A549 (cell line): ENCODE data around the gene PTGER3. TPM values are rescaled to one million over a fixed set of nuclear protein-coding genes. Genes with fewer than 3 reads are reported as not detected.

Source experiments
- ATAC-seq, 2 experiments: fragments of 200-7000 bp in 1 of 2; fragments of >200 bp in 1 of 2; cut with Nextera tagmentation in 1 of 2; cut with Tn5 transposase in 1 of 2; 3 replicates each; pipeline versions ENCODE4 v1.8.0 to v1.9.1; 2018 to 2020; ENCODE audit warnings: mild to moderate bottlenecking in 1 of 2, moderate library complexity in 1 of 2
- CTCF ChIA-PET: fragments of 300-600 bp; sonication (Branson Sonifier 250); formaldehyde crosslinking; extraction: SDS; loops from one replicate; lab custom pipeline; 2021; ENCODE audit warnings: antibody characterized with exemption, inconsistent platforms; lab: Yijun Ruan, JAX
- POLR2A ChIA-PET: fragments of 350-600 bp; formaldehyde crosslinking; extraction: SDS; loops from one replicate; lab custom pipeline; 2021; ENCODE audit warnings: antibody characterized with exemption, inconsistent platforms; lab: Yijun Ruan, JAX
- DNase-seq, 2 experiments: peaks; one replicate each; pipeline versions ENCODE4 v3.0.0 to v3.0.0-alpha.2; 2011 to 2016; ENCODE audit warnings: low read depth in 1 of 2, low spot score in 1 of 2
- FAIRE-seq: peaks from 2 replicates; lab custom pipeline; 2011; peaks lifted over from hg19 to GRCh38; lab: Jason Lieb, UNC
- H3K27ac ChIP-seq, 2 experiments: fragments of >200 bp; sonication (Bioruptor Twin); formaldehyde crosslinking; 3 replicates each; pipeline ENCODE4 v1.5.1; 2016 to 2017
- H3K4me1 ChIP-seq: fragments of >200 bp; sonication (Bioruptor Twin); formaldehyde crosslinking; 3 replicates; pipeline ENCODE4 v1.6.1; 2016
- H3K4me2 ChIP-seq: fragments of >200 bp; sonication (Bioruptor Twin); formaldehyde crosslinking; 3 replicates; pipeline ENCODE4 v1.6.1; 2016
- H3K4me3 ChIP-seq: fragments of >200 bp; sonication (Bioruptor Twin); formaldehyde crosslinking; 3 replicates; pipeline ENCODE4 v1.5.1; 2016
- H3K9me3 ChIP-seq: fragments of >200 bp; sonication (Bioruptor Twin); formaldehyde crosslinking; 3 replicates; pipeline ENCODE4 v1.6.1; 2016
- CBX8 ChIP-seq: fragments of 200-600 bp; sonication (generic); IDR thresholded peaks from 2 replicates; pipeline ENCODE4 v1.6.1; 2016
- CEBPB ChIP-seq, 2 experiments: fragments of >200 bp in 1 of 2; sonication (Bioruptor Twin) in 1 of 2; formaldehyde crosslinking in 1 of 2; IDR thresholded peaks; 2 replicates each; pipeline ENCODE4 v1.6.1; 2012 to 2016
- CHD2 ChIP-seq: fragments of 150-350 bp; IDR thresholded peaks from 2 replicates; pipeline ENCODE4 v1.6.1; 2014; ENCODE audit warnings: low read length; ENCODE audit not compliant: partially characterized antibody
- CHD4 ChIP-seq: fragments of 200-600 bp; sonication (generic); IDR thresholded peaks from 2 replicates; pipeline ENCODE4 v1.6.1; 2016; ENCODE audit warnings: antibody characterized with exemption, mild to moderate bottlenecking, borderline replicate concordance
- CTCF ChIP-seq: fragments of >200 bp; sonication (Bioruptor Twin); formaldehyde crosslinking; IDR thresholded peaks from 3 replicates; pipeline ENCODE4 v1.5.1; 2016
- E2F6 ChIP-seq: IDR thresholded peaks from 2 replicates; pipeline ENCODE4 v1.6.1; 2012; ENCODE audit warnings: low read depth, borderline replicate concordance
- EP300 ChIP-seq, 2 experiments: fragments of >200 bp; sonication (Bioruptor Twin); formaldehyde crosslinking; IDR thresholded peaks; 2 replicates in 1 of 2; 3 replicates in 1 of 2; pipeline ENCODE4 v1.6.1; 2016 to 2017
- ESRRA ChIP-seq: fragments of 150-350 bp; IDR thresholded peaks from 2 replicates; pipeline ENCODE4 v1.6.1; 2014; ENCODE audit warnings: mild to moderate bottlenecking, low read length, borderline replicate concordance
- FOSB ChIP-seq: fragments of 250-450 bp; sonication (Bioruptor Pico); IDR thresholded peaks from 2 replicates; pipeline ENCODE4 v1.5.0; 2020; ENCODE audit warnings: mild to moderate bottlenecking, moderate library complexity
- FOSL2 ChIP-seq, 2 experiments: fragments of 450-650 bp in 1 of 2; fragments of >200 bp in 1 of 2; sonication (Bioruptor Twin) in 1 of 2; formaldehyde crosslinking; IDR thresholded peaks; 2 replicates each; pipeline versions ENCODE4 v1.5.0 to v1.6.1; 2016 to 2020; ENCODE audit warnings: mild to moderate bottlenecking in 1 of 2, moderate library complexity in 1 of 2
- FOXS1 ChIP-seq: fragments of 250-450 bp; sonication (Bioruptor Pico); IDR thresholded peaks from 2 replicates; pipeline ENCODE4 v1.5.0; 2020; ENCODE audit warnings: mild to moderate bottlenecking, moderate library complexity
- HES2 ChIP-seq: fragments of >200 bp; sonication (Bioruptor Twin); formaldehyde crosslinking; IDR thresholded peaks from 2 replicates; pipeline ENCODE4 v1.6.1; 2016
- HOXA7 ChIP-seq: fragments of 250-450 bp; sonication (Bioruptor Pico); IDR thresholded peaks from 2 replicates; pipeline ENCODE4 v1.5.0; 2020; ENCODE audit warnings: mild to moderate bottlenecking, moderate library complexity
- HOXB13 ChIP-seq: fragments of 250-450 bp; sonication (Bioruptor Pico); IDR thresholded peaks from 2 replicates; pipeline ENCODE4 v1.5.0; 2020; ENCODE audit warnings: low read depth, mild to moderate bottlenecking, moderate library complexity
- HOXB5 ChIP-seq: fragments of 250-450 bp; sonication (Bioruptor Pico); IDR thresholded peaks from 2 replicates; pipeline ENCODE4 v1.5.0; 2020; ENCODE audit warnings: mild to moderate bottlenecking, moderate library complexity
- JUNB ChIP-seq: fragments of >200 bp; sonication (Bioruptor Twin); formaldehyde crosslinking; IDR thresholded peaks from 2 replicates; pipeline ENCODE4 v1.6.1; 2016
- KDM1A ChIP-seq: fragments of 200-600 bp; sonication (generic); IDR thresholded peaks from 2 replicates; pipeline ENCODE4 v1.6.1; 2016; ENCODE audit warnings: low read depth, mild to moderate bottlenecking
- MAX ChIP-seq: IDR thresholded peaks from 2 replicates; pipeline ENCODE4 v1.6.1; 2012
- MYC ChIP-seq: IDR thresholded peaks from 2 replicates; pipeline ENCODE4 v1.6.1; 2012; ENCODE audit warnings: mild to moderate bottlenecking, inconsistent platforms, low read length, improper control_type of control experiment, borderline replicate concordance
- NFE2L2 ChIP-seq: fragments of 150-350 bp; conservative IDR thresholded peaks from 2 replicates; pipeline ENCODE4 v1.6.1; 2014; ENCODE audit warnings: low read length
- NR3C1 ChIP-seq: fragments of >200 bp; sonication (Bioruptor Twin); formaldehyde crosslinking; IDR thresholded peaks from 3 replicates; pipeline ENCODE4 v1.6.1; 2017
- PHF8 ChIP-seq: fragments of 200-600 bp; sonication (generic); IDR thresholded peaks from 2 replicates; pipeline ENCODE4 v1.6.1; 2016; ENCODE audit warnings: low read depth, mild to moderate bottlenecking, antibody characterized with exemption, moderate library complexity, borderline replicate concordance
- RAD21 ChIP-seq, 2 experiments: fragments of >200 bp in 1 of 2; sonication (Bioruptor Twin) in 1 of 2; formaldehyde crosslinking in 1 of 2; IDR thresholded peaks in 1 of 2; conservative IDR thresholded peaks in 1 of 2; 2 replicates in 1 of 2; 3 replicates in 1 of 2; pipeline ENCODE4 v1.6.1; 2012 to 2018; ENCODE audit warnings: inconsistent platforms in 1 of 2
- RARB ChIP-seq: fragments of 250-450 bp; sonication (Bioruptor Pico); IDR thresholded peaks from 2 replicates; pipeline ENCODE4 v1.8.0; 2021; ENCODE audit warnings: mild to moderate bottlenecking, moderate library complexity
- SMC3 ChIP-seq: fragments of >200 bp; sonication (Bioruptor Twin); formaldehyde crosslinking; IDR thresholded peaks from 3 replicates; pipeline ENCODE4 v1.6.1; 2018; ENCODE audit warnings: inconsistent platforms
- TP53 ChIP-seq: fragments of 250-450 bp; sonication (Bioruptor Pico); IDR thresholded peaks from 2 replicates; pipeline ENCODE4 v1.5.0; 2021; ENCODE audit warnings: mild to moderate bottlenecking, moderate library complexity
- USF2 ChIP-seq: fragments of 450-650 bp; IDR thresholded peaks from 2 replicates; pipeline ENCODE4 v1.6.1; 2014; ENCODE audit warnings: antibody characterized with exemption
- WGBS: methylation state at CpG from one replicate; pipeline ENCODE4 v1.1.6; 2017; ENCODE audit errors: missing lambda C conversion rate; 5-methylcytosine and 5-hydroxymethylcytosine counted together
- polyA minus RNA-seq: library from RNA; depleted of rRNA, polyadenylated mRNA; stranded (reverse); fragments of >200 nt; gene quantifications from 2 replicates; pipeline ENCODE4 v1.2.3, GENCODE V29; 2011; rRNA and poly(A)+ RNA removed
- polyA plus RNA-seq, 4 experiments: library from polyadenylated mRNA; depleted of rRNA in 3 of 4; stranded (reverse); fragments of >200 nt; fragmentation: RNase III in 1 of 4; extraction: RNeasy Plus Mini Kit Qiagen cat#74134 plus additional on column Dnase treatment in 1 of 4; gene quantifications; 2 replicates in 3 of 4; 3 replicates in 1 of 4; pipeline ENCODE4 v1.2.3, GENCODE V29; 2011 to 2017

Gene PTGER3
- polyA plus RNA-seq (2011; rRNA removed) (not detected in 2 replicates), polyA plus RNA-seq (2017; fragmentation: RNase III; extraction: RNeasy Plus Mini Kit Qiagen cat#74134 plus additional on column Dnase treatment) (not detected in 3 replicates), polyA minus RNA-seq (not detected in 2 replicates)
- not detected in 2 replicates for polyA plus RNA-seq (2012; cell fraction: cytosol; rRNA removed)
- not detected in 2 replicates for polyA plus RNA-seq (2012; cell fraction: nucleus; rRNA removed)

- TF ChIP-seq KDM1A (no peak), CBX8 (0 out of 2 replicates have a peak, but pooled peaks have one; percentile 32)
- Histone ChIP-seq H3K9me3 (no peaks in the 10 kb centered on the region), H3K4me1 (no peaks in the 10 kb centered on the region; the same call in 2 of the 3 replicates), H3K4me2 (peak within 1 kb of the TSS; percentile 83), H3K27ac (no peak within 1 kb of the TSS), H3K4me3 (peak within 1 kb of the TSS; percentile 38)
- 12% methylated on average over 8 of the region's 56 CpGs for WGBS
- ATAC-seq, result peak; percentile 35 to 58; a peak in 4 of 6 replicates
- POLR2A ChIA-PET, result no interaction called here
- FAIRE-seq, result no peak
- DNase-seq, result no peak
- CTCF ChIA-PET, result interaction anchor here (0.8 kb wide), 1 partner anchor 13 kb away, joined by 3 read pairs; no protein-coding TSS in a partner anchor
Observed at GRCh38 chr1:71047635-71048607, at the start of gene PTGER3. TSS of gene PTGER3 (minus strand) at chr1:71047816. CDS start at chr1:71047577, 239 bp downstream.

GRCh38 chr1:71094913-71095312 lies 47.3 kb upstream of the PTGER3 start:
- no peak for FAIRE-seq

GRCh38 chr1:71093938-71094337 lies 46.3 kb upstream of the PTGER3 start:
- FAIRE-seq (no peak), DNase-seq (peak in 1 of 2 experiments; percentile 16), ATAC-seq (peak in 1 of 2 experiments; percentile 49; a peak in 1 of 6 replicates)
- H3K9me3 ChIP-seq, result no peaks in the 10 kb centered on the region
- H3K27ac ChIP-seq, result no peak overlapping the region
- H3K4me2 ChIP-seq, result no peak overlapping the region
- ChIA-PET CTCF (interaction anchor here (0.7 to 1.4 kb wide), 2 partner anchors 13 kb away, joined by 3 read pairs; partner anchors contain the start of gene ZRANB2), POLR2A (no interaction called here)
- 0% methylated on average over 1 of the region's 1 CpG for WGBS
- peaks cover 5% of the 10 kb centered on the region; the same call in 1 of the 3 replicates for H3K4me1 ChIP-seq
- TF ChIP-seq HES2 (no peak), JUNB (no peak), SMC3 (0 out of 3 replicates have a peak, but pooled peaks have one; percentile 10), FOSB (no peak), FOXS1 (CRISPR knock-in tag) (no peak), USF2 (no peak), CHD2 (no peak), HOXB13 (CRISPR knock-in tag) (no peak), RAD21 (conservative IDR thresholded peaks at IDR 0.05 in 1 of 2, IDR thresholded peaks at IDR 0.05 in 1 of 2) (peak; percentile 50 to 55; a peak in 4 of 5 replicates), NFE2L2 (no peak), EP300 (IDR thresholded peaks at IDR 0.05) (no peak), ESRRA (no peak), MYC (no peak), CTCF (peak; percentile 37), FOSL2 (IDR thresholded peaks at IDR 0.05) (no peak), FOSL2 (CRISPR knock-in tag; IDR thresholded peaks at IDR 0.05) (no peak), CEBPB (IDR thresholded peaks at IDR 0.05) (no peak)
- H3K4me3 ChIP-seq, result no peak overlapping the region

More at GRCh38 chr1:71094913-71095312, 47.3 kb upstream of the PTGER3 start:
- H3K27ac ChIP-seq, result no peak overlapping the region
- ATAC-seq (no peak), DNase-seq (no peak)
- WGBS, result 82% methylated on average over 2 of the region's 2 CpGs
- no peak for TF ChIP-seq E2F6
- TF ChIP-seq JUNB, result no peak
- TF ChIP-seq TP53, result no peak
- no peak for TF ChIP-seq RARB
- TF ChIP-seq MAX, result no peak
- TF ChIP-seq NR3C1, result no peak
- TF ChIP-seq CHD4, result no peak
- no peak for TF ChIP-seq MYC
- no peak for TF ChIP-seq HOXB5 (CRISPR knock-in tag)
- no peak for TF ChIP-seq PHF8
- TF ChIP-seq HOXA7, result no peak
- H3K4me2 ChIP-seq, result no peak overlapping the region
- no peaks in the 10 kb centered on the region for H3K4me1 ChIP-seq
- no peaks in the 10 kb centered on the region for H3K9me3 ChIP-seq
- ChIA-PET POLR2A (no interaction called here), CTCF (interaction anchor here (0.7 kb wide), 1 partner anchor 12 kb away, joined by 3 read pairs; no protein-coding TSS in a partner anchor)
- no peak overlapping the region for H3K4me3 ChIP-seq
